Midbrain (tissue), 1 donor: ENCODE measurements around the gene IGSF22.

Source experiments
- DNase-seq: peaks from one replicate; lab custom pipeline; 2025; lab: John Stamatoyannopoulos, UW

IGSF22 gene

DNA sequence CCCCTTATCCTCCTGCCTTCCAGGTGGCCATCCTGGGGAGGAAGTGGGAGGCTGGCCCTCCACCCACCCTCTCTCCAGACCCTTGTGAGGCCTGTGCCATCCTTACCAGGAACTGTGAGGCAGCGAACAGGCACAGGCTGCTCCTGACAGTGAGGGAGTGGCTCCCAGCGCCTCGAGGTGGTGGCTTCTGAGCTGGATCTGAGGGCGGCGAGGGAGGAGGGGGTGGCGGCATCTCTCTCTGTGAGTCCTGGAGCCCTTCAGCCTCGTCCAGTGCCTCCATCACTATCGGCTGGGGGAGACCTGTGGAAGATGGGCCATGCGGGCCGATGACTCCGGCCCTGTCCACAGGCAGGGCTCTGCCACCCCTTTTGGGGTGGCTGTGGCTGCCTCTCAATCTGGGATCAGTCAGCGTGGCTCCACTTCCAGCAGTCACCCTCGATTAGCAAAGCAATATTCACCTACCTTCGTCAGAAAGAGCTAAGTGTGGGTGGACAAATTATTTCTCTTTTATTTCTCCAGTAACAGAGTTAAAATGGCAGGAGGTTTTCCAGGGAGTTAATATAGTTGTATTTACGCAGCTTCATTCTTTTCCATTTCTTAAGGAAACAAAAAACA, 18.0 kb upstream of the IGSF22 start:
- DNase-seq, result no peak

- no peak for DNase-seq
Measured at GRCh38 chr11:18743365-18743764, 17.4 kb upstream of the IGSF22 start.

DNA sequence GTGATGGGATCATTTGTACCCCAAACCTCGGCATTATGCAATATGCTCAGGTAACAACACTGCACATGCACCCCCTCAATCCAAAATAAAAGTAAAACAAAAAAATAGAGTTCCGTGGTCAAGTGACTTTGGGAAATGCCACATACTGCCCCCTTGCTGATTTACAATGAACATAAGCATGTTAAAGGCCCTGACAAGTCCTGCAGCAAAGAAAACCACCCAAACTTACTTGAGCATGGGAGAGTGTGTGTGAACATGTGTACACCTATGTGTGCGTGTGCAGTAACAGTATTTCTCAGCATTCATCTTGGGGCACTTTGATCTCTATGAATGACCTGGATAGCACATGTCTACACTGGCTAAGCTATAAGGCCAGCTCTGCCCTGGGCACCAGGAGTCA, 15.8 kb upstream of the IGSF22 start:
- no peak for DNase-seq

DNA sequence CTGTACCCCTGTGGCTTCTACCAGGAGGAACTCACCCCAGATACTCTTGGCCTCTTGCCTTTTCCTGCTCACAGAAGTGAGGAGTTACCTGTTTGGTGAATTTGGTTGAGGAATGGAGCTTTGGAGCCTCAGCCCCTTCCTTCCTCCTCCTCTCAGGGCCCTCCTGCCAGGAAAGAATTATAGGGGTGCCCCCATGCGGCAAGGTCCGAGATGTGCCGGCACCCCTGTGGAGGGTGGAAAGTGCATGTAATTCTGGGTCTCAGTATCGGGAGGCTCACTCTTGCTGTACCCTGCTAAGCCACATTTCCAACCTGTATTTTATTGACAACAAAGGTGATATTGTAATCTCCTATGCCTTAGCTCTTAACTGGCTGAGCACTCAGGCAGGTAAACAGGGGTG, 13.7 kb upstream of the IGSF22 start:
- no peak for DNase-seq

DNA sequence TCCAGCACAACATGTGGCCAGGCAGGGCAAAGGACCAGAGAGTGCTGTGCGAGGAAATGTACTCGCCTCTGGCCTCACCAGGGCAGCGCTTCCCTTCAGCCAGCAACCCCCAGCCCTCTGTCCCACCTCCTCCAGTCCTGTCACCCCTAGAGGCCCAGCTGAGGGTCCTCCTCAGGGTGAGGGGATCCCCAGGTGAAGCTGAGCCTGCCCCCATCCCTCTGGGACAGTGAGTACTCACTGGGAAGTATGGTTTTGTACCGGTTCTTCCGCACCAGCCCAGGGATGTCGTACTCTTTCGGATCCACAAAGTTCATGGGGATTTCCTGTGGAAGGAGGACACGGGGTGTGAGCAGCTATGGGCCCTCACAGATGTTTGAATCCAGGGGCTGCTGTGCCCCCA, 11.7 kb upstream of the IGSF22 start:
- no peak for DNase-seq

DNA sequence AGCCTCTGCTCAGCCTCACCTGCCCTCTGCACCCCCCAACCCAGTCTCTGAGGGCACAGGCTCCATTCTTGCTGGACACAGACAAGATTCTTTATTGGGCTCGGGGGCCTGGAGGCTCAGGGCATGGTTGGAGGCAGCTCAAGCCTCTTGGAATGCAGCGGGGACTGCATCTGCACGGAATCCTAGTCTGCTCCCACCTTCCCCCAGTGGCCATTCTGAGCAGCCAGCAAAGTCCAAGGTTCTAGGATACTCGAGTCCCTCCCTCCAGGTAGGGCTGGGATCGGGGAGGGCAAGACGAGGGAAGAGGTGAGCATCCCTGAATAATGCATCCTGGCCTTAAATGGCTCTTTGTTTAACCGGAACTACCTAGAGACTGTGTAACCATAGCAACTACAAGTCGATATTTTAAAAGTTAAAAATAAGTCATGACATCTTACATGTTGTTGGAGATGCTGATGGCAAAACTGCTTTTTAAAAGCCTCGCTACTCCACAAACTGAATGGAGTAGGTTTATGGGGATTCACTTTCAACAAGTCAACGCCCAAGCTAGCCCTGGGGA, 10.7 kb upstream of the IGSF22 start:
- no peak for DNase-seq

GRCh38 chr11:18733202-18733601, 7.2 kb upstream of the IGSF22 start:
- no peak for DNase-seq

GRCh38 chr11:18731949-18732821, 6.2 kb upstream of the IGSF22 start:
- DNase-seq, result peak; percentile 76

DNA sequence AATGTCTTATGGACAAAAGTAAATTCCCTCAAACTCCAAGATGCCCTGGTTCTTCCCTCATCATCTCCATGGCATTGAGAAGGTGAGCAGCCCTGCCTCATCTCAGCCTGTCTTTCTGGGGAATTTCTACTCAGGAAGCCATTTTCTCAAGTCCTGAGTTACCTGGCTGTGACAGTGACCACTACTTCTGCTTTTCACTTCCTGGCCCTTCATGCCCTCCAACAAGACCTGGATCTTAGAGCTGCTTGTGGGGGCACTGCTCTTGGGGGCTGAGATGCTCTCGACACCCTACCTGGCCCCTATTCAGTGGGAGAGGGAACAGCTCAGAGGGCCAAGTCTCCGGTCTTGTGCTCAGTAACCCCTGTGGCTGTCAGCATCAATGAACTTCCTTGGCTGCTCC, 5.5 kb upstream of the IGSF22 start:
- no peak for DNase-seq

DNA sequence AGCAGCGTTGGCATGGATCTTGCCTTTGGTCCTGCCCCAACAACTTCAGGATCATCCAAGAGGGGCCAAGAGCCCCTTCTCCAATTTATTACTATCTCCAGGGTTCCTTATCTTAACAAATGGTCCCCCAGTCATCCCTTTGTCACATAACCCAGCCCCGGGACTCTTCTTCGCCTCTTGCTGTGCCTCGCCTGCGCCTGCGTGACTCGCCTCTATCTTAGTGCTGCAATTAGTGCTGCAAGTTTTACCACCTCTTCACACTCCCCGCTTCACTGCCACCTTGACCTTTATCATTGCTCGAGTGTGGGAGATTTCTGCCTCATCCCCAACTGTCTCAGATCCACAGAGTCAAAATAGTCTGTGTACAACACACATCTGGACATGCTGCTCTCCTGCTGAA, 4.0 kb upstream of the IGSF22 start:
- DNase-seq, result no peak

GRCh38 chr11:18729426-18729825, 3.4 kb upstream of the IGSF22 start:
- no peak for DNase-seq

- no peak for DNase-seq
Measured at GRCh38 chr11:18728658-18729057, 2.7 kb upstream of the IGSF22 start.

GRCh38 chr11:18727479-18728236, 1.7 kb upstream of the IGSF22 start:
- peak; percentile 11 for DNase-seq

DNA sequence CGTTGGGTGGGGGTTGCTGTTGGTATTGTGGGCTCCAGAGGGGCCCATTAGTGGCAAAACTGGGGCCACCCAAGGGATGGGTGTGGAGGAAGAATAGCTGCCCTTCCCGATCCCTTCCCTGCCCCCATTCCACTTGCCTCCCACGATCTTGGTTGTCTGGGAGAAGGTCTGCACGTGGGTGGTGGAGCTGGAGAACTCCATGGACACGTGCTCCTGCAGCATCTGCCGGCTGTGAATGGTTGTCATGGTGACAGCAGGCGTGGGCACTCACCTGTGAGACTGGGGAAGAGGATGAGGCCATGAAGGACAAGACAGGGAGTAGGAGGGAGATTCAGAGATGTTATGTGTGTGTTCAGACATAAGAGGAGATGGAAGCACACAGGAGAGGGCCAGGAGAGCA, 2.0 kb downstream of the IGSF22 start:
- no peak for DNase-seq

DNA sequence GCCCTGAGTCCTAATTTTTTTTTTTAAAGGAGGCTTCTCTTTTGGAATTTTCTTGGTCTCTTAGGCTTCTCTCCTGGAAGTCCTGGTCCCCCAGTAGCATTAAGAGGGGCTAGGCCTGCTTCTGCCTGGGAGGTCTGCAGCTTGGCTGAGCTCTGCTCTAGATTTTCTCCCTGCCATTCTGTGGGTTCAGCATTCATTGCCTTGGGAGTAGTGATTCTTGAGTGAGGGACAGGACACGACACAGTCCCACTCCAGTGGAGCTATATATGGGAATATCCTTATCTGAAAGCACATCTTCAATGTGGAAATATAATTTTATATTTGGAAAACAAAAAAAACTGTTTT, 3.7 kb downstream of the IGSF22 start:
- DNase-seq, result no peak

- peak; percentile 15 for DNase-seq
Measured at GRCh38 chr11:18721561-18722292, 4.3 kb downstream of the IGSF22 start.

DNA sequence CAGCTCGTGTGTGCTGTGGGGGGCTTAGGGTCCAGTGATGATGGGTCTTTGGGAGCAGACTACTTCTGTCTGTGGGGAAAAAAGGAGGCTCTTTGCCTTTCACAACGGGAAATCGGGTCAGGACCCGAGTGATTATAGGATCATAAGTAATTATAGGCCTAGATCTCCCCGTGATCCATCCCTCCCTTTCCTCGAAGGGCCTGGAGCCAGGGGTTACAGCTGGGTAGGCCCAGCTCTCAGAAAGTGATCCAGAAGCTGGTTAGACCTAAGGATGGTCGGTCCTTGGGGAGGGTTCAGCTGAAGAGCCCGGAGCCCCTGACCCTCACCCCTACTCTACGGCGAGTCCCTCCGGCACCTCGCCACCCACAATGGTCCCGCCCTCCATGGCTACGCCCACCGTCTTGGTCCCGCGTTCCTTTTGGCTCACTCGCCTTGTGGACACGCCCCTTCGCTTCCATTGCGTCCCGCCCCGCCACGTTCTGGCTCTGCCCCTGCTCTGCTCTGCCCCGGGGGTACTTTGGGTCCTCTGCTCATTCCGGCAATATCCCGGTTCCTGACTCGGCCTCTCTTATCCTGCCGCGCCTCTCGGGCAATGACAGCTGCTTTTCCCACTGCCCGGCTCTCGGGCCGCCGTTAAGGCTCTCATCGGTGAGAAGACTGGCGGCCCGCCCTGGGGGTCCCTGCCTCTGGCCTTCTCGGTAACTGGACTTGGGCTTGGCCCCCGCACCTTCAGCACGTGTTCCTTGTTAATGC, 5.0 kb downstream of the IGSF22 start:
- DNase-seq, result peak; percentile 62

DNA sequence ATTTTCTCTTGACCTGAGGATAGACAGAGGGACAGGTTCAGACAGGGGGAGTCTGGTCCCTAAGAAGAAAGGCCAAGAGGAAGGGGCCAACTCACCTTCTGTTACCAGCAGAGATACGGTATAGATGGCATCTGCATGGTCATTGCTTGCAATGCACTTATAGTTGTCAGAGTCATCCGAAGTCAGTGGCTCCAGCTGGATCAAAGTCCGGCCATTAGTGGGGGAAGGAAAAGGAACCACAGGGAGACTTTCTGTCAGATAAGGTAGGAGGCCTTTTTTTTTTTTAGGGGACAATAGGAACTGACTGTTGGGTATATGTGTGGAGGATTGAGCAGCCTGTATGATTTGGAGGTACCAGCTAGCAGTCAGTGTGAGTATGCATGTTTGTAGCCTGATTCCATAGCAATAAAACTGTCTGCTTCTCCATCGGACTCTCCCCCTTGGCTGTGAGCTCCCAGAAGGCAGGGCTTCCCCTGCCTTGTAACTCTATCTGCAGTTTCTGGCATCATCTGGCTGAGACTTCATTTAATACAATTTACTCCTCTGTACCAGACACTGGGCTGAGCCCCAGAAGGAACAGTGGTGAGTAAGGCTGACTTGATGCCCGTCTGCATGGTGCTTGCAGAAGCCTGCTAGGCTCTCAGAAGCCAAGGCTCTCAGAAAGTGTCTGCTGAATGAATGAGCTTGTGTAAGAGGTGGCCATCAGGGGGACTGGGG, 5.7 kb downstream of the IGSF22 start:
- DNase-seq, result no peak

DNA sequence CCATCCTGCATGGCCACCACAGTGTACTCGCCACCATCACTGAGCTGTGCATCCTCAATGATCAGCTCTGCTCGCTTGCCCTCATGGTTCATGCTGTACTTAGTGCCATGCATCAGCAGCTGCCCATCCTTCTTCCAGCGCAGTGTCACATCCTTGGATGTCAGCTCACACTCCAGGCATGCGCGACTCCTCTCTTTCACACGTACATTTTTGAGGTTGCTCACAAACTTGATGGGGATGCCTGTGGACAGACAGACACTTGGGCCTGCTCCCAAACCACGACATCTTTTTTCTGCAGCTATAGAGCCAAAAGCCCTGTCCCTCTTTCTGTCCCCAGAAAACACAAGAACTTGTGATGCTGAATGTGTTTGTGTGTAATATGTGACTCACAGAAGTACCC, 10.5 kb downstream of the IGSF22 start:
- no peak for DNase-seq

DNA sequence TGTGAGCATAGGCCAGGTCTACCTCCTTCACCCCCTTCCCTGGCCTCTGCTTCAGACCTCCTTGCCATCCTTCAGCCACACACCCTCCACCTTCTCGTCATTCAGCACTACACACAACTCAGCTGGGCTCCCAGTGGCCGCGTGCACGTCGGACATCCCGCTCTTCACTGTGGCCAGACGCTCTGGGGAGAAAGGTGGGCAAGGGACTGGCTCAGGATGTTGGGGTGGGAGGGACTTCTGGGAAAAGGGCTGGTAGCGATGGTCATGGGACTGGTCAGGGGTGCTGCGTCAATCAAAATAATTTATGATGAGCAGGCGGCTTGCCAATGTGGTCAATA, 11.6 kb downstream of the IGSF22 start:
- no peak for DNase-seq
